Globus pallidus (tissue), 1 donor: ENCODE data around the gene WWTR1.

Source experiments
- DNase-seq: peaks from one replicate; pipeline ENCODE4 v3.0.0-alpha.2; 2015; ENCODE audit warnings: low spot score

The WWTR1 gene

GRCh38 chr3:149657926-149658743, at the start of gene WWTR1:
Gene WWTR1 (minus strand): TSS chr3:149658025. CDS start chr3:149657306, 719 bp downstream.
- peak; percentile 87 for DNase-seq

- DNase-seq, result peak; percentile 33
Measured at GRCh38 chr3:149706905-149707304, 49.1 kb upstream of the WWTR1 start.

- no peak for DNase-seq
Measured at GRCh38 chr3:149705416-149705815, 47.6 kb upstream of the WWTR1 start.

DNA sequence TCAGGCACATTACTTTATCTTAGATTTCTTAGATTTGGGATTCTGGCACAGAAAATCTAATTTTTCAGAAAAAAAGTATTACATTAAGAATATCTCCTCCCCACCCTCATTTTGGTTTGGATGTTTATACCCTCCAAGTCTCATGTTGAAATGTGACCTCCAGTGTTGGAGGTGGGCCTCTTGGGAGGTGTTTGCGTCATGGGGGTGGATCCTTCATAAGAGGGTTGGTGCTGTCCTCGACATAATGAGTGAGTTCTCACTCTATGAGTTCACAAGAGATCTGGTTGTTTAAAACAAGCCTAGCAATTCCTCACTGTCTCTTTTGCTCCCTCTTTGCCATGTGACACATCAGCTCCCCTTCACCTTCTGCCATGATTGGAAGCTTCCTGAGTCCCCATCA, 45.6 kb upstream of the WWTR1 start:
- no peak for DNase-seq

GRCh38 chr3:149702691-149703441, 45.0 kb upstream of the WWTR1 start:
- DNase-seq, result no peak

DNA sequence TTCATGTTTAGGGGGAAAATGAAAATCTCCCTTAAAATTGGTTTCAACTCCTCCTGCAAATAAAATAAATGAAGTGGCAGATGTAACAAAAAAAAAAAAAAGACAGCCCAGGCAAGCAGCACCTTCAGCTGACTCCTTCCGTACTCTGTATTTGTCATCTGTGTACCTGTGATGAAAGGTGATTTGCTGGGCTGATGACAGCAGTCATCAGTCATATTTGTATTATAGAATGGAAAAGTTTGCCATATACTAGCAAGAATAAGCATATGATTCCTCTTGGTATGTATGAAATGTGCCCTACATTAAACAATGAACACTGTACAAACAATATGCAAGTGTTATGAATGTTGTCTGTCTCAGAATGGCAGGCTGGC, 44.1 kb upstream of the WWTR1 start:
- DNase-seq, result no peak

DNA sequence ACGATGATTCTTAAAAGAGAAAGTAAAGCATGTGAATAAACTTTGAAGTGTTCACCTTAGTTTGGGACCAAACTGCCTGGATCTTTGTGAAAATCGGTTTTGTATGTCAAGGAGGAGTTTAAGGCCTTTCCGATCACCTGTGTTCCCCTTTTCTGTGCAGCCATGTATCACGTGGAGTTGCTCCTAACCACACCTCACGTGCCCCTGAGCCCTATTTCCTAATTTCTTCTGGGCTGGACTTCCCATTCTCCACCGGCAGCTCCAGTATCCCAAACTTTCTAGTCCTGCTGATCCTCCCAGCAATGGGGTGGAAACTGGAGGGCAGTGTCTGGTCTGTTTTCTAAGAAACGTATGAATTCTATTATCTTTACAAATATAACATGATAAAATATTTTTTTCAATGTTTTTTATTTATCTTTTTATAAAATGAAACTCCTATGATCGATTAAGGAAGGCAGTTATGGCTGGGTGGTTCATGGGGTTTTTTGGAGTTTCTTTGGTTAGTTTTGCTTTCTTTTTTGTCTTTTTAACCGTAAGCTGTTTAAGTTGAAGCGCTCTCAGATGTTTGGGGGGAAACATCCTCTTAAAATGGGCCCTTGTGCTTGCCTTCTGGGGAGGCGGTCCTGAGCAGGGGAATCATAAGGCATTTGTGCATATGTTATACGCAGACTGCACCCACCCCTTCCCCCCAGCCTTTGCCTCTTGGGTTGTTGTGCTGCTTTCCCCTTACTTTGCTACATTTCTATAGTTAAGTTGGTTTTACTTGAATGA, 43.6 kb upstream of the WWTR1 start:
- no peak for DNase-seq

GRCh38 chr3:149688122-149688757, 30.4 kb upstream of the WWTR1 start:
- no peak for DNase-seq

DNA sequence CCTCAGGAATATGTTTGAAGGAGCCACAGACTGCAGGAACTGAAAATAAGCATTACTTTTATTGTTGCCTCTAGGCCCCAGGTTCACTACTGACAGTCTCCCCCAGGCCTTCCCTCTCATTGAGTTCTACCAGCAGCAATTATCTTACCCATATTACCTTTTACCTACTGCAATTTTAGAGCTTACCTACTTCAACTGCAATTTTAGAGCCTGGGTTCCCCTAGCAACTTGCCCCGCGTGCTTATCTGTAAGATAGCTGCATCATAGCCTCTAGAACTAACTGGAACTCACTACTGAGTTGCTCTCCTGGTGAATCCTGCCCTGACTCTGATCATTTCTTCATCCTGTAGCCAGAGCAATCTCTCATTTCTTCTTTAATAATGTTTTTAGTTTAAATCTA, 29.2 kb upstream of the WWTR1 start:
- no peak for DNase-seq

DNA sequence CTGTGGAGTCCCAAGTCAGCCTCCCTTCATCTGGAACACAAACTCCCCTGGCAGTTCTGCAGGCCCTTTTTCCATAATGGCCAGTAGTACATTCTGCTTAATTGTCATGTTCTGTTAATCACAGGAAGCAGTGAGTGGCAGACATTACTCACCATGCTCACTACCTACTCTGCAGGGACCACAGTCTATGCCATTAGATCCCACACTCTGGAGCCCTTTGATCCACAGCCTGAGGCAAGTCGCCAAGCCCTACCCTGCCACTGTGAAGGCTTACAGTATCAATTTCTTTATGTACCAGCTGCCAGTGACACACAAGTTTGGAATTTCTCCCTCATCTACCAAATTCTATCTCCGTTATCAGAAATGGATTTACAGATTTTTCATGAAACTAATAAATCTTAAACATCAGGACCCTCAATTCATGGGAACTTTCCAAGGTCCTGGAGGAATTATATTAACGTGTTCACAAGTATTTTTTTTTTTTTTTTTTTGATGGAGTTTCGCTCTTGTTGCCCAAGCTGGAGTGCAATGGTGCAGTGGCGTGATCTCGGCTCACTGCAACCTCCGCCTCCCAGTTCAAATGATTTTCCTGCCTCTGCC, 20.6 kb upstream of the WWTR1 start:
- DNase-seq, result no peak

- DNase-seq, result no peak
Measured at GRCh38 chr3:149673393-149673792, 15.6 kb upstream of the WWTR1 start.

GRCh38 chr3:149670742-149671492, 13.1 kb upstream of the WWTR1 start:
- DNase-seq, result no peak

DNA sequence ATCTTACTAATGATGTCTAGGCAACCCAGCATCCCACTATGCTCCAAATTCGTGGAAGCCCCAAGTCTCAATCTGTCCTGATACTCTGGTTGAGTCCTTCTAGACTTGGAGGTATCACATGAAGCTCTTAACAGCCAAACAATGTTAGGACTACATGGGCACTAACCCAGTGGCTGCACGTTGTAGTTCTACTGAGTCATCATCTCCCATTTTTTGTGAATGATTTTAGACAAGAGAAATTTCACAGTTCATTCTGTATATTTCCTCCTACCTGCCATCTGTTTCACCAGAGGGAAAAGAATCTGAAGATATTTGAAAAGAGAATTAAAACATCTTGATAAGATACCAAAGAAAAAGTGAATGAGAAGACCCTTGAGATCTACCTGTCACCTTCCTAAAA, 9.8 kb upstream of the WWTR1 start:
- DNase-seq, result no peak

DNA sequence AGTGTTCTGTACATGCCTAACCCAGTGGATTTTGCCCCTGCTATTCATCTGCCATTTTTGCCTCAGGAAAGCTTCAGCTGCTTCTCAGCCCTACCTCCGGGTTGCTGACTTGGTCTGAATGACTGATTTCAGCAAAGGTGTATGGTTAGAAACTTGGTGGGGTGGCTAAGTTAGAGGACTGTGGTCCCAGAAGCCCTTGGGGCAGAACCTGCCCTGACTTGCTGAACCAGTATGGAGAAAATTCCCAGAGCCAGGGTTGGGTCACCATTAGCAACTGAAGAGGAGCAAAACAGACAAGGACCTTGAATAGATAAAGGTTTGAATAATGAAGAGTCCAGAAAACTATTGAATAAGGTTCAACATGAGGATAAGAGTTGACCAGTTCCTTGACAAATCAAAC, 6.1 kb upstream of the WWTR1 start:
- no peak for DNase-seq

DNA sequence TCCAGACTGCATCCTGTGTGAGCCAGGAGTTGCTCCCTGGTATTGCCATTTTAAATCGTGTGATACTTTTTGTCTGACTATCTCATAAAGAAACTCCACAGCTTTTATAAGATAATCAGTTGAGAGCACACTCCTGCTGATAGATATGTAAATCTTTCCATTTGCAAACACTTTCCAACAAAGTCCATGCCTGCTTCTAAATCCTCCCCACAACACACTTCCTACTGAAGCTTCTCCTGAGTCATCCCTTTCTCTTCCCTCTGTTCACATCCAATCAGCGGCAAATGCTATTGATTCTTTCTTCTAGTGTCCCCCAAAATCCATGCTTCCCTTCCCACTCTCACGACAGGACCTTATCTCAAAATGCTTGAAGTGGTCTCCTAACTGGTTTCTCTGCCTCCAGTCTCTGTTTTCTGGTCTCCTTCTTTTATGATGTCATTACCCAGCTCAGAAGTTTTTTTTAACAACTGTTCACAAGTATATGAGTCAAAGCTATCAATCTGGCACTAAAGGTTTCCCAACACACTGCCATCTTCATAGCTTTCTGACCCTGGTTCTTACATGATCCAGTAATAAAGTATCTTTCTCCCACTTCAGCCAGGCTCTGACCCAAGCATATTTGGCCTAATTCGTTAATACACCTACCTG, 4.5 kb upstream of the WWTR1 start:
- no peak for DNase-seq

DNA sequence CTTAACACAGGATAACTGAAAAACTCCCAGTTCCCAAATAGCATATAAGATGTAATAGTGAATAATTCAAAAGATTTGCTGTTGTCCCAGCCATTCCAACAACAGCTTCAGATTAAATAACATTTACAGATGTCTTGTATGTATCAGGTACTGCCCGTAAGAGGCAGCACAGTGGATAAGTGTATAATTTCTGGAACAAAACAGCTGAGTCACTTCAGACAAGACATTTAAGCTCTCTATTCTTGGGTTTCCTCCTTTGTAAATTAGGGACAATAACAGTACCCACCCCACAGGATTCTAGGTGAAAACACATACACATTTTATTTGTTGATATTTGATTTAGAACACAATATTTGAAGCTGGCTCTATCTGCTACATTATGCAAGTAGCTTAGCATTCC, 2.6 kb upstream of the WWTR1 start:
- DNase-seq, result no peak

DNA sequence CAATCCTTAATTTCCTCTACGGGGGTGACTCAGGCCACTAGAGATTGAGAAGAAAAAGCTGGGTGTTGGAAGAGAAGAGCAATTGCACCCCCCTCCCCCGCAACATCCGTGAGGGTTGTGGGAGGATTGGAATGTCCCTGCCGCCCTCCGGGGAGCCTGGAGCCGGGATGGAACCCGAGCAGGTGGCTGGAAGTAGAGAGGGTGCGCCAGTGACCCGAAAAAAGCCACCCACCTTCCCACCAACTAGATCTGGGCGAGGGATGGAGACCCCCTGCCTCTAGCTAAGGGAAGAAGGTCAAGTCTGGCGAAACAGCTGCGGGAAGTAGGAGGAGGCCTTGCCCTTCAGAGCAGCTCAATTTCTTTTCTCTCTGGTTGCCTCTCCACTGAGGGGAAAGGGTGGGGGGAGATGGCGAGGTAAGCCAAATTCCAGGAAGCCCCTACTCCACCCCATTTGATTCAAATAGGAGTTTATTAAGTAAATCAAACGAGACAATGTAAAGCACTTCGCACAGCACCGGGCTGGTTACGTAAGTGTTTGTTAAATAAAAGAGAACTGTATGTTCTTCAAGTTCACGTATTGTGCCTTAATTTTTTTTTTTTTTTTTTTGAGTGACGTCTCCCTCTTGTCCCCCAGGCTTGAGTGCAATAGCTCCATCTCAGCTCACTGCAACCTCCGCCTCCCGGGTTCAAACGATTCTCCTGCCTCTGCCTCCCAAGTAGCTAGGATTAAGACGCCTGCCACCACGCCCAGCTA, 1.1 kb upstream of the WWTR1 start:
- DNase-seq, result no peak

DNA sequence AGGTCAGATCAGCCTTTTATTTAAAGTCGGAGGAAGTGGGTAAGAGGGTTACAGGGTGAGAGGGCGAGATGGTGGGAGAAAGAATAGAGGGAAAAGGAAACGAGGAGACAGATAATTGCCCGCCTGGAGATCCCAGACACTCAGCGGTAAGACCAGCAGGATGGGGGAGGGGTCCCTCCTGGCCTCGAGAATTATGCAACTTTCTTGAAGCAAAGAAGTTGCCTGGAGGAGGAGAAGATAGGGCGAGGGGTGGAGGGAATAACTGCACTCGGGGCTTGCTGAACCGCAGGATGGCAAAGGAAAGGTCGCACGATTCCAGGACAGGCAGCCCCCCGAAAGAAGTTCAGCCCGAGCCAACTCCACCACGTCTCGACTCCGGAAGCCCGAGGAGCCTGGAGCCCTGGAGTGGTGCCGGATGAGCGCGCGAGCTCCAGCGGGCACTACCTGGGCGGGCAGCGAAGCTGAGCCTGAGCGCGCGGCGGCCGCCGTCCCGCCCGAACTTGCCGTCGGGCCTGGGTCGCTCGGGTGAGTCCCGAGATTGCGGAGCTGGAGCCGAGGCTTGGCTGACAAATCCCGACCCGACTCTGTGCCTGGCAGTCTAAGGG, 402 bp downstream of the WWTR1 start:
- DNase-seq, result peak; percentile 35

GRCh38 chr3:149655826-149656574, 1.8 kb downstream of the WWTR1 start:
- no peak for DNase-seq
